ENCODE results near the gene MCM8.
A peak's percentile ranks its signal among the peaks of the same experiment; 100 is the strongest.

The MCM8 gene

DNA sequence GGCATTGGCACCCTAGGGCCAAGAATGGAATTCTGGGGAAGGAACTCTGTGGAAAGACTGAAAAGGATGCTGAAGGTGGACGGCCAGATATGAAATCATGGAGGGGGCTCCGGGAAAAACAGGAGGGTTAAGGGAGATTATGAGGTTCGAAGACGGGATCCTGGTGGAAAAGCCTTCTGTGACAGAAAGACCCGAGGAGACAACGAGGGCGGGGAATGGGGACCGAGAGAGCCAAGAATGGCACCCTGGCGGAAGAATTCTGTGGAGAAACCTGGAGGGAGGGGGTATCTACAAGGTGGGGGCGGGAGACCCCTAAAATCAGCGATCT is 545 bp upstream of the MCM8 start:
- no peak for DNase-seq

DNA sequence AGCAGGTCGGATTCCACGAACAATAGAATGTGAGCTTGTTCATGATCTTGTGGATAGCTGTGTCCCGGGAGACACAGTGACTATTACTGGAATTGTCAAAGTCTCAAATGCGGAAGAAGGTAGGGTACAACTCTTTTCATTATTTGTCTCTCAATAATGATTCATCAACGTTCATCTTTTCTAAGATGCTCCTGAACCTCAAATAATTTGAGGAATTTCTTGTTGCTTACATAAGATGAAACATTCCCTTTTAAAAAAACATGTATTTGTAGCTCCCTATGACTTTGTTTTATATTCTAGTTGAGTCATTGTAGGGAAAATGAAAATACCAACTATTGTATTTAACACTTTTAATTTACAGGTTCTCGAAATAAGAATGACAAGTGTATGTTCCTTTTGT is 17.0 kb downstream of the MCM8 start:
- no peak for DNase-seq

DNA sequence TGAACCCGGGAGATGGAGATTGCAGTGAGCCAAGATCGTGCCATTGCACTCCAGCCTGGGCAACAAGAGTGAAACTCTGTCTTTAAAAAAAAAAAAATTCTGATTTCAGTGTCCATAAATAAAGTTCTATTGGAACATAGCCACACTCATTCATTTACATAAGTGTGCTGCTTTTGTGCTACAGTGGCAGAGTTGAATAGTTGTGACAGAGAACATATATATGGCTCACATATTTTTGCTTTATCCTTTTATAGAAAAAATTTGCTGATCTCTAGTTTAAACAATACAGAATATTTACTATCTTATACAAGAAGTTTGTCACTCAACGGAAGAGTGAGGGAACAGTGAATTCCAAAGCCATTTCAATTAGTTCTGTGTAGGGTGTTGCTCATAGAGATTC is 18.0 kb downstream of the MCM8 start:
- DNase-seq, result no peak

DNA sequence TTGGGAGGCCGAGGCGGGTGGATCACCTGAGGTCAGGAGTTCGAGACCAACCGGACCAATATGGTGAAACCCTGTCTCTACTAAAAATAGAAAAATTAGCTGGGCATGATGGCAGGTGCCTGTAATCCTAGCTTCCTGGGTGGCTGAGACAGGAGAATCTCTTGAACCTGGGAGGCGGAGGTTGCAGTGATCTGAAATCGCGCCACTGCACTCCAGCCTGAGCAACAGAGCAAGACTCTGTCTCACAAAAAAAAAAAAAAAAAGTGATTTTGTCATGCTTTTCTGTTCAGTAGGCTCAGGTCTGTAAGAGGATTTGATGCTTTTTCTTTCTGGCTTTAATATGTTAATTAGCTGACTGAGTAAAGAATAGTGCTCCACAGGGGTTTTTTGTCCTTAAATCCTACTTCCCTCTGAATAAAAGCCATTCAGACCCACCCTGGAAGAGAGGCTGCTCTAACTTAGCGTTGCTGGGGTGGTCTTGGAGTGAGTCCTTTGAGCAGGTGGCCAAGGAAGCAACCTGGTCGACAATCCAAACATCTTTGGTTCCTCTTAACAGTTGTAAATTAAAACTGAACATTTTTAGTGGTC is 19.0 kb downstream of the MCM8 start:
- no peak for DNase-seq

DNA sequence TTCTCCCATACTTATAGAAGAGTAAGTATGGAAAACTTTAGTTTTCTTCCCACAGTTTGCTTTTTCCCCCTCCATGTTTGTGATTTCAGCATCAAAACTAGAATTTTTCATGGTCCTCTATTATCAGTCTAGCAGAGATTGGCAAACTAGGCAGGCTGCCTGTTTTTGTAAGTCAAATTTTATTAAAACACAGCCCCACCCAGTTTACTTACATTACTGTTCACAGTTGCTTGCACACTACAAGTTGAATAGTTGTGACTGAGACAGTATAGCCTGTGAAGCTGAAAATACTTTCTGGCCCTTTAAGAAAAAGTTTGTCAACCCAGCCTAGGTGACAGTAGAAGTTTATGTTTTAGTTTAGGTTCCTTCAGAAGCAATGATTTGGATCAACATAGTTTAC is 19.5 kb downstream of the MCM8 start:
- no peak for DNase-seq

DNA sequence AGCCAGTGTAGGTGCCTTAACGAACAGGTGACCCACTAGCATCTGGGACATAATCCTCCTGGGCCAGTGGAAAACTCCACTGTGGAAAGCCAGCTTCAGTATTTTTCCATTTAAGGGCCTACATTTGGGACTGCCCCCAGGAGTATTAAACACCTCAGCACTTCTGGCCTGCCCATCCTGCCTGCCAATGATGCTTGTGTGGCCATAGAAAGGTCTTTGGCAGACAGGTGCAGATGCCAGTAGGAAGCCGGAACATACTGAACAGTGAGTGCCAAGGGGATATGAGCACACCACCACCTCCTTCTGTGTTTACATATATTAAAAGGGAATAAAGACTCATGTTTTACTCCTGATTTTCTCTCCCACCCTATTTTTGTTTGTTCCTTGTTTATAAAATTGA is 19.9 kb downstream of the MCM8 start:
- no peak for DNase-seq

DNA sequence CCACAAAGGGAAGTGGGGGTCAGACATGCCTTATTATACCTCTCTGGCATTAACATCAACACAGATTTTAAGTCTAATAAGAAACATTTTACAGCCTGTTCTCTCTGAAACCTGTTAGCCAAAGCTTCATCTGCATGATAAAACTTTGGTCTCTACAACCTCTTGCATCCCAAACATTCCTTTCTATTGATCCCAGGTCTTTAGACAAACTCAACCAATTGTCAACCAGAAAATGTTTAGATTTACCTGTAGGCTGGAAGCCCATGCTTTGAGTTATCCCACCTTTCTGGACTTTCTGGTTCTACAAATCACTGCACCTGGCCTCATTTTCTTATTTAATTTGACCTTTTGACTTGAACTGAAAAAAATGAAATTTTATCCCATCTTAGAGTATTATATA is 20.8 kb downstream of the MCM8 start:
- no peak for DNase-seq

DNA sequence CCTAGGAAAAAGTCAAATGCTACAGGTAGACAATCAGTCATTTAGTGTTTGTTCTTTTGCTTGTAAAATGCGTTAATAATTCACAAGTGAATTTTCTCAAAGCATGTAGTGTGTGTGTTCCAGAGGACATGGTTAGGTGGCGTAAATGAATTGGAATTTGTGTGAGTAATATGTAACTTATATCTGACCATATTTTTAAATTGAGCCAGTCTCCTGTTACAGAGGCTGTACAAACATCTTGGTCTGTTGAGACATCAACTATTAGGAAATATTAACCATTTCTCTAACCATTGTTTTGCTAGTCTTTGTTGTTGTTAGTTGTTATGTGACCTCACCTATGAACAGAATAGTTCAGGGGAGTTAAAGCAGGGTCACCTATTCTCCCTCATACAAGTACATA is 22.7 kb downstream of the MCM8 start:
- DNase-seq, result no peak

DNA sequence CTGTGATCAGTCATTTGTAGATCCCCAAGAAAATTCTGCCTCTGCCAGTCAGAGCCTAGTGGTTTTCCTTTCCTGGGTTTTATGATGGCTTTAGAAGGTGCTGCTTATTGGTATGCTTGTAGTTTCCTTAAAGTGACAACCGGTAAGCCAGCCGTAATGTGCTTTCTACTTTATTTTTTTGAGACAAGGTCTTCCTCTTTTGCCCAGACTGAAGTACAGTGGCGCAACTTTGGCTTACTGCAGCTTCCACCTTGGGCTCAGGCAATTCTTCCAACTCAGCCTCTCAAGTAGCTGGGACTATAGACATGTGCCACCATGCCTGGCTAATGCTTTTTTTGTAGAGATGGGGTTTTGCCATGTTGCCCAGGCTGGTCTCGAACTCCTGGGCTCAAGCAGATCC is 23.5 kb downstream of the MCM8 start:
- no peak for DNase-seq

DNA sequence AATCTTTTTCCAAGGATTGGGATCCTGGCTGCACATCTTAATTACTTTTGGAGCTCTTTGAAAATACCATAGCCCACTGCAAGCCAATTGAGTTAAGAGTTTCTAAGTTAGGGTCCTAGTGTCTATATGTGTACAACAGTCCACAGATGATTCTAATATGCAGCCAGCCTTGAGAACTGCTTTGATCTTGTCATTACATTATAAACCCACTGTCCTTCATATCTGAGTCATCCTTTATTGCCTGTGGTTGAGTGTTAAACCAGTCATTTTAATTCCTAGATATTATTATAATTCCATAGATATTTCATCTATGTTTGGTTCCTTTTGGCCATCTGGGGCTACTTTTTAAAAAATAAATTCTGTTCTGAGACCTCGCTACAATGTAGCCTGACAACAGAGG is 24.1 kb downstream of the MCM8 start:
- no peak for DNase-seq

DNA sequence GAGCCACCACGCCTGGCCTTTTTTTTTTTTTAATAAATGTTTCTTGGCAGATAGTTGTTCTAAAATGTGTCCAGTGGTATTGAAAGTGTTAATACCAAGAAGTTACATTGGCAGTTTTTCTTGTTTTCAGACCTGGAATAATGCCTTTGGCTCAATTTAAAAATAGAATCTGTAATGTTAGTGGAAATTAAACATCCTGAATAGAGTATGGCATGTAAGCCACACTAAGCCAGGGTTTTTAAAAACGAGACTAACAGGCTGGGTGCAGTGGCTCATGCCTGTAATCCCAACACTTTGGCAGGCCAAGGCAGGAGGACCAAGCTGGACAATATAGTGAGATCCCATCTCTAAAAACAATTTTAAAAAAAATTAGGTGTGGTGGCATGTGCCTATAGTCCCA is 25.3 kb downstream of the MCM8 start:
- DNase-seq, result no peak

DNA sequence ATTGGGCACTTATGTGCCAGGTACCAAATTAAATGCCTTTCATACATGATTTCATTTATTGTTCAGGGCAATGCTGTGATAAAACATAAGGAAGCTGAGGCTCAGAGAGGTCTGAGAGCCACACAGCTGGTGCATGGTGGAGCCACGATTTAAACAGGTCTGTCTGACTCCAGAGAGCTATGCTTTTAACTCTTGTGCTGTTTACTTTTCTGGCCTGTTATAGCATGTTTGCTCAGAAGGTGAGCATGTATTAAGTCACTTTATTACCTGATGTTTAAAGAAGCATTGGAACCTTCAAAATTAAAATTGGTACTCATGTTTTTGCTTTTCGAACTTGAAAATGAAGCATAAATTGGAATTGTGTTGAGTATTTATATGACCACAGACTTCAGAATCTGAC is 26.8 kb downstream of the MCM8 start:
- no peak for DNase-seq

DNA sequence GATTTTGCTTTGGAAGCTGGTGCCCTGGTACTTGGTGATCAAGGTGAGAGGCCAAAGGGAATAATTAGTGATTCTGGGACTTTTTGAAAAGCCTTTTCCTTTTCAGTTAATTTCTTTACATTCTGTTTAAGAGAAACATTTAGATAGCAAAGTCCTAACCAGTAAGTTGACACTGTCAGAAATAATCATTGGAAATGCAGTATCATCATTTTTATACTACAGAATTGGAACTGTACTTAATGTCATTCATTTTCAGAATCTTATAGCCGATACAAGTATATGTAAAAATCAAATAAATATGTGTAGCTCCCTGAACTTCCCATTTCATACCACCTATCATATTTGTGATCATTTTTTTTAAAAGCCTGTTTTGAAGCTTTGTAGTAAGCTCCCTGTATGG is 27.5 kb downstream of the MCM8 start:
- no peak for DNase-seq

DNA sequence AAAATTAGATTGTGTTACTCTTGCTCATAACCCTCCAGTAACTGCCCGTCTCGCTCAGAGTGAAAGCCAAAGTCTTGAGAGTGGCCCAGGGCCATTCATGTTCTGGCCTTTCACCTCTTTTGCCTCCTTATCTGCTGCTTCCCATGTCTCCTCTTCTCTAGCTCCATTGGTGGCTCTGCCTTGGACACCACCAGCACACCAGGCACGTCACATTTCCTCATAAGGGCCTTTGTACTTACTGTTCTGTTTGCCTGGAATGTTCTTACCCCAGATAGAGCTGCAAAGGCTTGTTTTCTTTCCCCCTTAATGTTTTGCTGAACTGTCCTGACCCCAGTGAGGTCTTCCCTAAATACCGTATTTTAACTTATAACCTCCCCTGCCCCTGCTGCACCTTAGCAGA is 29.3 kb downstream of the MCM8 start:
- DNase-seq, result no peak

DNA sequence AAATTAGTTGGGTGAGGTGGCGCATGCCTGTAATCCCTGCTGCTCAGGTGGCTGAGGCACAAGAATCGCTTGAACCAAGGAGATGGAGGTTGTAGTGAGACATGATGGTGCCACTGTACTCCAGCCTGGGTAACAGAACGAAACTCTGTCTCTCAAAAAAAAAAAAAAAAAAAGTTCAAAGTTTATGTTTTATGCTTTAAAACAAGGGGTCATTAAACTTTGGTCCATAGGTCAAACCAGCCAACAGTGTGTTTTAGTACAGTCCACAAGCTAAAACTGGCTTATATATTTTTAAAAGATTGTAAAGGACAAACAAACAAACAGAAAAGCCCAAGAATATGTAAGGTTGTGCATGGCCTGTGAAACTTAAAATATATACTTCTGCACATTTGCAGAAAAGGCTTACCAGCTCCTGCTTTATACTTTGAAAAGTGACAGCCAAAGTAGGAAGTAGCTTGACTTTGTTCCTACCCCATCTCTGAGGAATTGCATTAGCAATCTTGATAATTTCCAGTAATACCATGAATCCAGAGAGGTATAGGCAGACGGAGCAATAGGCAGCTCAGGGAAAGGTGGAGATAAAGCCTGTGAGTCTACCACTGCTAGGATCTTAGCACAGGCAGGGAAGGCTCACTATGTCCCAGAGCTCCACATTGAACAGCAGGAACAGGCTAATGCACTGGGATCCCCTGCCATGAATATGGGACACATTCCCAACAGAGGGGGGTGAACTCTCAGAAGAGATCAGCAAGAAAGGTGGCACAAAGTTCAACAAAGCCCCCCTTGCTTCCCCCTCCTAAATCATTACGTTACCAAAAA is 30.5 kb downstream of the MCM8 start:
- no peak for DNase-seq

DNA sequence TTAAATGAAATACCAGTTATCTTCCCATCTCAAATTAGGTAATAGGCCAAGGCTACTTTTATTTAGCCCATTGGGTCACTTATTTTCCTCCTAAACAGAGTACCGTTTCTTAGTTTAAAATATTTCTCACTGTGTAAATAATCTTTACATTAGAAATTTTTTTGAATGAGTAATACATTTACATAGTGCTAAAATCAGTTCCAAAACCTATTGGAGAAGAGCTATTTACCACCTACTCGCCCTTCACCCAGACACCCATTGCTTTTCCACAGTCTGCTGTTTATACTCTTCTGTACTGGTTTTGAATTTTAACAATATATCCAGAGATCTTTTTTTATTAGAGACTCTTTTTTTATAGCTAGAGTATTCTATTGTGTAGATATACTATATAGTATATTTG is 36.9 kb downstream of the MCM8 start:
- no peak for DNase-seq

DNA sequence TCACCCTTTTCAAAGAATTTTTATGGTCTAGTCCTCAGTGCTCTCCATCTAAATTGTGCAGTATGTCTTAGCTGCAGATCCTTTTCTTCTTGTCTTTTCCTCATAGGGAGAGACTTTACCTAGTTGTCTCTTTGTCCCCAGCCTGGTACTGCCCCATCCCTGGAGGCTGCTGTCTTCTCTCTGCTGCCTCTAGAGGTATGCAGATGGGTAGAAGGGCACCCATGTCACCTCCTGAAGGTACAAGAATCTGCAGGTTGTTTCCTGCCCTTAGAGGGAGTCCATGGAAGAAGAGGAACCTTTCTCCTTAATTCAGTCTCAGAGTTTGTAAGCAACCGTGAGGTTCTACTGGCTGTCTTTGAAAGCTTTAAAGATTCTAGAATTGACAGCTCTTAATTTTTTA is 39.1 kb downstream of the MCM8 start:
- DNase-seq, result no peak

DNA sequence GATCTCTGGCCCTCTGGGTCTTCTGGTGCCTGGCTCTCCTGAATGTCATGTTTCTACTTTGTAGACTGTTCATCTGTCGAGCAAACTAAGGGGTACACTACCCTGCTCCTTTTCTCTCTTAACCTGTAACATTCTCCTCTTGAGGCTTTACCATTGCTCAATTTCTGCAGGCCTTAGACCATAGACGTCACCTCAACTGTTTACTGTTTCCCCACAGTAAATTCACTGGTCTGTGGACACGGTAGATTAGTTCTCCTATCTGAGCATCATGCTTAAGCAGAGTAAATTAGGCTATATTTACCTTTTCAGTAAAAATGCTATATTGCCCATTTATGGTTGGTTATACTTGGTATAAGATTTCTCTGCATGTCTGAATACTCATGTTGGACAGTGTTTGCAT is 40.5 kb downstream of the MCM8 start:
- DNase-seq, result no peak

DNA sequence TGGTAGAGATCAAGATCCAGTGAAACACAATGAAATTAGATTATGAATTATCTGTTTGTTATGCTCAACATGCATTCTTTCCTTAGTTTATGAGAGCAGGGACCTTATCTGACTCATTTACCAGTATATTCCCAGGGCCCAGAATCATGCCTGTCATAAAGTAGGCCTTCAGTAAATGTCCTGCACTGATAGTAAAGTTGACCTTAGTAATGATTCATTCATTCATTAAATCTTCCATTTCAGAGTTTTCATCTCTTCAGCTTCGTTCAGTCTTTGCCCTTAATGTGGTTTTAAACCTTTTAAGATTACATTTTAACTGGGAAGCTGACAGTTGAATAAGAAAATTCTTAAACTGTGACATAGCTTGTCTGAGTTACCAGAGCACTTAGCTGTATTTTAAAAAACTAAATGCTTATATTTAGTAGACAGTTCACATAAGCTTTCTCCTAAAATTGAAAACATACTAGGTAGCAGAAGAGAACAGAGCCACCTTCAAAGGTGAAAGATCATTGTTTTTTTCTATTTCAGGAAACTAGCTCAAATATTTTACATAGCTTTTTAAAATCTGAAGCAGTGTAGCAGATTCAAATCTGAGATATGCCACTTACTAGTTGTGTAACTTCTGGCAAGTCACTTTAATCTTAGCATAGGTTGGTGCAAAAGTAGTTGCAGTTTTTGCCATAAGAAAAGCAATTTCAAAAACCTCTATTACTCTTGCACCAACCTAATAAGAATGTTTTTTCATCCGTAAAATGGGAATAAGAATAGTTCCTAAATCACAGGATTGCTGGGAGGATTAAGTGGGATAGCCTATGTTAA is 41.4 kb downstream of the MCM8 start:
- DNase-seq, result no peak

DNA sequence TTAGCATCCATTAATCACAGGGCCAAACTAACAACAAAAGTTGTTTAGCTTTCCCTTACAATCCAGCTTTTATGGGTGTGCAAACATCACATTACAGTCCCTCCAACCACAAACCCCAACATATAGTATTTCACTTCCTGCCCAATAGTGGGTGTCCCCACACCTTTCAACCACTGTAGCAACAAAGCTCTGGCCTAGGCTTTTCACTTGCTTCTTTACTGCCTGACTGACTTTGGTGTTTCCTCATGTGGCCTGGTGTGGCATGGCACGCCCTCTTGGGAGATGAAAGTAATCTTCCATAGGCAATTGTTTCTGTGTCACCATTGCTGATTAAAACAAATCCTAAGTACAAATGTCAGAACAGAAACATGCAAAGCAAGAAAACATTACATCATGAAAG is 46.3 kb downstream of the MCM8 start:
- no peak for DNase-seq

DNA sequence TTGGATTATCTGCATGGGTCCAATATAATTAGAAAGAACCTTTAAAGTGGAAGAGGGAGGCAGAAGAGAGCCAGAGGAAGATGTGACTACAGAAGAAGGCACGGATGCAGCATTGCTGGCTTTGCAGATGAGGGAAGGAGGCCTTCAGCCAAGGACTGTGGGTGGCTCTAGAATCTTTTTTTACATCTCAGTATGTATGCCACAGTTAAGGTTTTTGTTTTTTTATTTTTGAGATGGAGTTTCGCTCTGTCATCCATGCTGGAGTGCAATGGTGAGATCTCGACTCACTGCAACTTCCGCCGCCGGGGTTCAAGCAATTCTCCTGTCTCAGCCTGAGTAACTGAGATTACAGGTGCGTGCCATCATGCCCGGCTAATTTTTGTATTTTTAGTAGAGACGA is 49.3 kb downstream of the MCM8 start:
- no peak for DNase-seq

DNA sequence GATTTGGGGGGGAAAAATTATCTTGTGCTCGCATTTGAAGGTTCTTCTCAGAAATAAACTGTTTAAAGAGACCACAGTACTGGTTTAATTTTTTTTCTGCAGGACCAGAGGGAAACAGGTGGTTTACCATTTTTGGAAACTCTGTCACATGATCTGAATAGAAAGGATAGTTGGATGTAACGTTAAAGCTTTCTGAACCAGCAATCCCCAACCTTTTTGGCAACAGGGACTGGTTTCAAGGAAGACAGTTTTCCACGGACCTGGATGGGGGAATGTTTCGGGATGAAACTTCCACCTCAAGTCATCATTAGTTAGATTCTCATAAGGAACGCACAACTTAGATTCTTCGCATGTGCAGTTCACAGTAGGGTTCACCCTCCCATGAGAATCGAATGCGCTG is 50.4 kb downstream of the MCM8 start:
- DNase-seq, result no peak

DNA sequence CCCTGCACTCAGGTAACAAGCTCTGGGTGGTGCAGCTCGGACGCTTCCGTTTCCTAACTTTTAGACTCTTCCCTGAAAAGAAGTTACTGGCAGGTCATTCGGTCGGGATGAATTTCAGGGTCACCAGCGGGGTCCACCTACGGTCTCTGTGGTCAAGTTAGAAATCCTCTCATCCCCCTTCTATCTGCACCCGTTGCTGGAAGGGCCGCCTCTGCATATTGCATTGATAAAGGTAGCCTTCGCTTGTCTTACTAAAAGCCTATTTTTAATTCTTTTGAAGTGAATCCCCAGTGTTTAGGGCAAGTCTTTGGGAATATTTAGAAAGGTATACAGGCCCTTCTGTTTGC is 56.1 kb downstream of the MCM8 start:
- no peak for DNase-seq

DNA sequence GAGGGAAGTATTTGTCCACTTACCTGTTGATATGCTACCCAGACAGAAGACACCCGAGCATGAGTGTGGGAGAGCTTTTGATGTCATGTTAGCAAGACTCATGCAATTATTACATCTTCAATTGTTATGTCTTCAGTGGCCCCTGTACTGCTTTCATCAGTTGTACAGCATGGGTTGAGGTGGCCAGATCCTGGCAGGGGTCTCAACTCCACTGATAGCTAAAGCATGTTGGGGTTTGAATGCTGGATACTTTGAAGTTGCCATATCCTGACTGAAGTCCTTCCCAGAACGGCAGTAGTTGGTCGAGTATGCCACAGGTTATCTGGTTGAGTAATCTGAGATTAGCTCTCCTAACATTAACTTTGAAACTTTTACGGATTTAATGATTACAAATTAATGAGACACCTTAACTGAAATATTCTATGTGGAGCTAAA is 56.7 kb downstream of the MCM8 start:
- DNase-seq, result peak; percentile 4
